ENCODE results near the gene PTGFRN. TPM values are rescaled to one million over a fixed set of nuclear protein-coding genes. Genes with fewer than 3 reads are reported as not detected.

PTGFRN gene
- total and polyA plus RNA-seq, 9 of the 15 experiments (the other 6 are each of a cell fraction or from before 2014, with no cell fraction given), result 17.3 to 33.1 (median 25.7) TPM

GRCh38 chr1:116881879-116882520 is 27.7 kb upstream of the PTGFRN start (continued):
- TF ChIP-seq ARID4B (CRISPR knock-in tag; IDR thresholded peaks at IDR 0.05), result peak; percentile 62; the same call in 1 of the 2 replicates

- TF ChIP-seq TOE1 (IDR thresholded peaks at IDR 0.05; ENCODE audit: borderline replicate concordance), result peak; percentile 57; the same call in 1 of the 2 replicates
- no peak for TF ChIP-seq TOE1 (CRISPR knock-in tag; IDR thresholded peaks at IDR 0.05; ENCODE audit: borderline replicate concordance, low read depth)
- TF ChIP-seq POLR3G (IDR thresholded peaks at IDR 0.05; ENCODE audit: extremely low read depth, insufficient read length, insufficient replicate concordance), result no peak
- peak; percentile 92 for TF ChIP-seq TFE3 (CRISPR knock-in tag; IDR thresholded peaks at IDR 0.05)
- 0 out of 2 replicates have a peak, but pooled peaks have one; percentile 49 for TF ChIP-seq RAD51 (IDR thresholded peaks at IDR 0.05; ENCODE audit: borderline replicate concordance, low read depth)
- TF ChIP-seq E2F1 (CRISPR knock-in tag; IDR thresholded peaks at IDR 0.05), result no peak
- 0 out of 2 replicates have a peak, but pooled peaks have one; percentile 7 for TF ChIP-seq NFIC (IDR thresholded peaks at IDR 0.05)
- no peak for TF ChIP-seq ZNF449 (CRISPR knock-in tag; IDR thresholded peaks at IDR 0.05)
- no peak for TF ChIP-seq RBM15 (IDR thresholded peaks at IDR 0.05; ENCODE audit: insufficient read depth, low read length)
- TF ChIP-seq ZC3H8 (IDR thresholded peaks at IDR 0.05), result no peak
- no peak overlapping the region for H3K4me3 ChIP-seq
- no peaks in the 10 kb centered on the region for H3K27me3 ChIP-seq (ENCODE audit: control insufficient read depth in 2 of 2, insufficient read depth in 2 of 2, low read length in 2 of 2)
- no peak overlapping the region for H3K9ac ChIP-seq (ENCODE audit: insufficient read depth in 1 of 2, low read depth in 2 of 2, low read length in 2 of 2)
- no peak overlapping the region for H3K27ac ChIP-seq (ENCODE audit: extremely low read depth, low read depth, low read length)
- BruUV-seq (replicated peaks), result no TSS peak
- DNase-seq (ENCODE audit: extremely low read depth in 1 of 4, low spot score in 3 of 4) (no peak), ATAC-seq (no peak), FAIRE-seq (no peak)
- CTCF ChIA-PET (ENCODE audit: low intra/inter-chr PET ratio), result no interaction called here
- H3K79me2 ChIP-seq (ENCODE audit: control insufficient read depth, insufficient read depth, low read length), result no peaks in the 10 kb centered on the region
- H3K36me3 ChIP-seq (ENCODE audit: control insufficient read depth, insufficient read depth, low read length), result no peaks in the 10 kb centered on the region
- in situ Hi-C loops (cut with MboI), result no loop called here
- intact Hi-C loops (cut with micrococcal nuclease), result loop anchor here (1.0 to 5.0 kb wide), 3 partner anchors 121 to 174 kb away; no protein-coding TSS in a partner anchor
- no peak overlapping the region for H3K4me2 ChIP-seq (ENCODE audit: insufficient read depth, low read length)
- no peaks in the 10 kb centered on the region for H3K9me1 ChIP-seq (ENCODE audit: control insufficient read depth, insufficient read depth, low read length)
- POLR2A ChIA-PET, result interaction anchor here (0.6 to 1.4 kb wide), 4 partner anchors 10 to 731 kb away, joined by 3 to 6 read pairs (median 4); no protein-coding TSS in a partner anchor
- 76% methylated on average over 4 of the region's 4 CpGs for WGBS (ENCODE audit: insufficient coverage, low coverage, missing lambda C conversion rate)
- H2AFZ ChIP-seq (ENCODE audit: low read depth, low read length), result no peak overlapping the region
- peaks cover 23 to 27% of the 10 kb centered on the region in 2 experiments for H3K4me1 ChIP-seq (replicated peaks in 1 of 2; ENCODE audit: control insufficient read depth in 2 of 2, insufficient read depth in 2 of 2, low read length in 2 of 2)
- H3K9me3 ChIP-seq (replicated peaks; ENCODE audit: control insufficient read depth, insufficient read depth, low read depth, low read length), result no peaks in the 10 kb centered on the region
- no peaks in the 10 kb centered on the region for H4K20me1 ChIP-seq (replicated peaks; ENCODE audit: control insufficient read depth, insufficient read depth, low read length)
These were observed 26.9 kb upstream of the PTGFRN start for GRCh38 chr1:116882866-116883265.
